Progenitor cell of endocrine pancreas (in vitro differentiated cells): ENCODE results near the gene PPIG. TPM values are rescaled to one million over a fixed set of nuclear protein-coding genes. Genes with fewer than 3 reads are reported as not detected.

Experiments
- DNase-seq: peaks from one replicate; pipeline ENCODE4 v3.0.0; 2021; ENCODE audit warnings: low spot score; ENCODE audit not compliant: unreplicated experiment
- H3K27ac Mint-ChIP-seq: 2 replicates; pipeline ENCODE4 v1.8.0; 2021; ENCODE audit warnings: mild to moderate bottlenecking, moderate library complexity, mixed read lengths
- H3K27me3 Mint-ChIP-seq: 2 replicates; pipeline ENCODE4 v1.8.0; 2021; ENCODE audit warnings: mixed read lengths
- H3K36me3 Mint-ChIP-seq: 2 replicates; pipeline ENCODE4 v1.8.0; 2022; ENCODE audit warnings: mixed read lengths; ENCODE audit not compliant: insufficient read depth
- H3K4me1 Mint-ChIP-seq: 2 replicates; pipeline ENCODE4 v1.8.0; 2021; ENCODE audit warnings: low read depth, mixed read lengths
- H3K4me3 Mint-ChIP-seq: 2 replicates; pipeline ENCODE4 v1.8.0; 2021; ENCODE audit warnings: low read depth, mild to moderate bottlenecking, moderate library complexity, mixed read lengths
- H3K9me3 Mint-ChIP-seq: 2 replicates; pipeline ENCODE4 v1.8.0; 2021; ENCODE audit warnings: low read depth, mixed read lengths
- CTCF ChIP-seq: fragments of 200-600 bp; sonication (generic); IDR thresholded peaks from one replicate; pipeline ENCODE4 v1.5.0; 2021; ENCODE audit warnings: antibody characterized with exemption, mild to moderate bottlenecking; ENCODE audit not compliant: unreplicated experiment
- total RNA-seq: library from RNA; stranded (reverse); gene quantifications from 2 replicates; pipeline ENCODE4 v1.2.1, GENCODE V29; 2021

Gene PPIG
- total RNA-seq, 1 donor from 2014 or later, result 62.1 TPM

- no peak for DNase-seq
- H3K4me3 Mint-ChIP-seq, result no peak overlapping the region
- TF ChIP-seq CTCF, result no peak
- H3K27ac Mint-ChIP-seq, result no peak overlapping the region
- peaks cover 14% of the 10 kb centered on the region for H3K9me3 Mint-ChIP-seq
- H3K27me3 Mint-ChIP-seq, result no peaks in the 10 kb centered on the region
- H3K36me3 Mint-ChIP-seq, result peaks cover 16% of the 10 kb centered on the region
- H3K4me1 Mint-ChIP-seq, result peaks cover 13% of the 10 kb centered on the region
These were observed 106.8 kb downstream of the PPIG start for GRCh38 chr2:169690958-169691357.

Other genes with a start within 250 kb of the PPIG start
- gene LRP2, start 221.8 kb upstream of the PPIG start, total RNA-seq, result 42.2 and 44.4 TPM in 2 replicates
- gene BBS5, start 104.9 kb upstream of the PPIG start, total RNA-seq, result 8.2 and 8.3 TPM in 2 replicates
- 0.36 and 0.42 TPM in 2 replicates for gene KLHL41, start 74.6 kb upstream of the PPIG start, total RNA-seq
- 45.7 and 46.4 TPM in 2 replicates for gene FASTKD1, start 10.5 kb upstream of the PPIG start, total RNA-seq
- 1.2 and 1.6 TPM in 2 replicates for gene CFAP210, start 110.1 kb downstream of the PPIG start, total RNA-seq
- 13.5 and 17.3 TPM in 2 replicates for gene PHOSPHO2, start 110.1 kb downstream of the PPIG start, total RNA-seq
- gene KLHL23, start 149.5 kb downstream of the PPIG start, total RNA-seq, result 50.1 and 56.9 TPM in 2 replicates
- gene SSB, start 214.5 kb downstream of the PPIG start, total RNA-seq, result 139 and 141 TPM in 2 replicates
- 42.3 and 43.3 TPM in 2 replicates for gene METTL5, start 240.6 kb downstream of the PPIG start, total RNA-seq
- 36.9 and 41.5 TPM in 2 replicates for gene UBR3, start 243.1 kb downstream of the PPIG start, total RNA-seq